ENCODE measurements around the gene GFRA4.

The GFRA4 gene

GRCh38 chr20:3631534-3631933, 31.7 kb downstream of the GFRA4 start:
- Mint-ChIP-seq H3K4me1 (no peaks in the 10 kb centered on the region), H3K27ac (no peak overlapping the region), H3K36me3 (ENCODE audit: low read depth) (peaks cover 41% of the 10 kb centered on the region), H3K27me3 (ENCODE audit: low read depth) (peaks cover 6% of the 10 kb centered on the region), H3K9me3 (no peaks in the 10 kb centered on the region), H3K4me3 (no peak overlapping the region)
- no peak for TF ChIP-seq CTCF (IDR thresholded peaks at IDR 0.05; ENCODE audit: unreplicated experiment in 3 of 3)

- no peaks in the 10 kb centered on the region for H3K4me1 Mint-ChIP-seq
- no peak for TF ChIP-seq CTCF (IDR thresholded peaks at IDR 0.05; ENCODE audit: unreplicated experiment in 3 of 3)
- H3K36me3 Mint-ChIP-seq (ENCODE audit: low read depth) = peaks cover 44% of the 10 kb centered on the region
- H3K4me3 Mint-ChIP-seq = no peak overlapping the region
- H3K27ac Mint-ChIP-seq = no peak overlapping the region
- peaks cover 6% of the 10 kb centered on the region for H3K27me3 Mint-ChIP-seq (ENCODE audit: low read depth)
- no peaks in the 10 kb centered on the region for H3K9me3 Mint-ChIP-seq
Observed at GRCh38 chr20:3630429-3630828, 32.8 kb downstream of the GFRA4 start.

GRCh38 chr20:3629893-3630292, 33.3 kb downstream of the GFRA4 start:
- Mint-ChIP-seq H3K27ac (no peak overlapping the region), H3K27me3 (ENCODE audit: low read depth) (peaks cover 6% of the 10 kb centered on the region), H3K4me1 (no peaks in the 10 kb centered on the region), H3K9me3 (no peaks in the 10 kb centered on the region), H3K36me3 (ENCODE audit: low read depth) (peaks cover 44% of the 10 kb centered on the region), H3K4me3 (no peak overlapping the region)
- no peak for TF ChIP-seq CTCF (IDR thresholded peaks at IDR 0.05; ENCODE audit: unreplicated experiment in 3 of 3)

GRCh38 chr20:3628502-3629314, 34.5 kb downstream of the GFRA4 start:
- Mint-ChIP-seq H3K9me3 (no peaks in the 10 kb centered on the region), H3K36me3 (ENCODE audit: low read depth) (peaks cover 38% of the 10 kb centered on the region), H3K27me3 (ENCODE audit: low read depth) (peaks cover 6% of the 10 kb centered on the region), H3K27ac (no peak overlapping the region), H3K4me3 (no peak overlapping the region), H3K4me1 (no peaks in the 10 kb centered on the region)
- no peak for TF ChIP-seq CTCF (IDR thresholded peaks at IDR 0.05; ENCODE audit: unreplicated experiment in 3 of 3)

GRCh38 chr20:3627476-3627875, 35.7 kb downstream of the GFRA4 start:
- Mint-ChIP-seq H3K9me3 (no peaks in the 10 kb centered on the region), H3K27ac (no peak overlapping the region), H3K4me1 (peaks cover 4% of the 10 kb centered on the region), H3K4me3 (no peak overlapping the region), H3K36me3 (ENCODE audit: low read depth) (peaks cover 36% of the 10 kb centered on the region), H3K27me3 (ENCODE audit: low read depth) (peaks cover 6% of the 10 kb centered on the region)
- no peak for TF ChIP-seq CTCF (IDR thresholded peaks at IDR 0.05; ENCODE audit: unreplicated experiment in 3 of 3)

GRCh38 chr20:3622406-3622805, 40.8 kb downstream of the GFRA4 start:
- no peak for TF ChIP-seq CTCF (IDR thresholded peaks at IDR 0.05; ENCODE audit: unreplicated experiment in 3 of 3)
- H3K27ac Mint-ChIP-seq = peak overlapping the region; percentile 38 to 55 (median 46)

More at GRCh38 chr20:3622406-3622805, 40.8 kb downstream of the GFRA4 start:
- Mint-ChIP-seq H3K4me3 (no peak overlapping the region), H3K4me1 (peaks cover 12% of the 10 kb centered on the region), H3K36me3 (ENCODE audit: low read depth) (peaks cover 12% of the 10 kb centered on the region), H3K27me3 (ENCODE audit: low read depth) (no peaks in the 10 kb centered on the region), H3K9me3 (no peaks in the 10 kb centered on the region)
